H1 (cell line): ENCODE measurements around the gene TNS1. TPM values are rescaled to one million over a fixed set of nuclear protein-coding genes. Genes with fewer than 3 reads are reported as not detected.

ENCODE experiments used
- CTCF ChIA-PET: fragments of 300-600 bp; sonication (Branson Sonifier 250); formaldehyde crosslinking; loops from one replicate; lab custom pipeline; 2021; ENCODE audit not compliant: partially characterized antibody; lab: Charles Lee
- POLR2A ChIA-PET: fragments of 300-600 bp; sonication (Branson Sonifier 250); formaldehyde crosslinking; loops from one replicate; lab custom pipeline; 2021; ENCODE audit warnings: inconsistent platforms; ENCODE audit not compliant: partially characterized antibody; lab: Charles Lee
- DNase-seq, 2 experiments: peaks; one replicate each; pipeline versions ENCODE4 v3.0.0 to v3.0.0-alpha.2; 2010 to 2022; ENCODE audit warnings: low spot score in 2 of 2, low read depth in 1 of 2, mixed read lengths in 1 of 2
- FAIRE-seq: peaks from 2 replicates; lab custom pipeline; 2011; peaks lifted over from hg19 to GRCh38; lab: Jason Lieb, UNC
- H2AFZ ChIP-seq: 2 replicates; pipeline ENCODE4 v1.8.1; 2012; ENCODE audit warnings: low read length, inconsistent platforms
- H2AK5ac ChIP-seq: 2 replicates; pipeline ENCODE4 v1.6.1; 2013; ENCODE audit warnings: low read depth, low read length
- H2BK120ac ChIP-seq: replicated peaks from 2 replicates; pipeline ENCODE3; 2013; ENCODE audit warnings: low read depth, low read length, inconsistent platforms
- H2BK12ac ChIP-seq: 2 replicates; pipeline ENCODE4 v1.6.1; 2013; ENCODE audit warnings: low read depth, low read length
- H2BK15ac ChIP-seq: 2 replicates; pipeline ENCODE4 v1.6.1; 2013; ENCODE audit warnings: low read length
- H2BK20ac ChIP-seq: 2 replicates; pipeline ENCODE4 v1.6.1; 2013; ENCODE audit warnings: low read length
- H2BK5ac ChIP-seq: 2 replicates; pipeline ENCODE4 v1.6.1; 2013; ENCODE audit warnings: low read depth, low read length
- H3K14ac ChIP-seq: 2 replicates; pipeline ENCODE4 v1.6.1; 2013; ENCODE audit warnings: inconsistent platforms; ENCODE audit not compliant: insufficient read length
- H3K18ac ChIP-seq: 2 replicates; pipeline ENCODE4 v1.6.1; 2013; ENCODE audit warnings: low read length; ENCODE audit errors: extremely low read depth
- H3K23ac ChIP-seq: 2 replicates; pipeline ENCODE4 v1.6.1; 2013; ENCODE audit warnings: inconsistent platforms; ENCODE audit not compliant: insufficient read length
- H3K23me2 ChIP-seq: 2 replicates; pipeline ENCODE4 v1.6.1; 2013; ENCODE audit warnings: low read depth, low read length
- H3K27ac ChIP-seq: 2 replicates; pipeline ENCODE4 v1.6.1; 2011; ENCODE audit warnings: low read depth, low read length, inconsistent platforms
- H3K27me3 ChIP-seq, 4 experiments: replicated peaks in 1 of 4; 1 replicate in 1 of 4; 2 replicates in 3 of 4; pipeline versions ENCODE4 v1.6.1 to v1.8.1; 2011 to 2013; ENCODE audit warnings: low read length in 3 of 4, mild to moderate bottlenecking in 3 of 4, inconsistent platforms in 2 of 4, mixed read lengths in 2 of 4, moderate library complexity in 1 of 4; ENCODE audit not compliant: control insufficient read depth in 3 of 4, insufficient read depth in 3 of 4; ENCODE audit errors: extremely low read depth in 1 of 4
- H3K36me3 ChIP-seq, 4 experiments: 2 replicates each; pipeline versions ENCODE4 v1.6.1 to v1.8.1; 2011 to 2013; ENCODE audit warnings: mild to moderate bottlenecking in 4 of 4, low read length in 3 of 4, moderate library complexity in 2 of 4, control low read depth in 1 of 4, inconsistent platforms in 1 of 4; ENCODE audit not compliant: insufficient read depth in 4 of 4, control insufficient read depth in 2 of 4
- H3K4ac ChIP-seq: replicated peaks from 2 replicates; pipeline ENCODE3; 2013; ENCODE audit warnings: low read length, low read depth, mixed read lengths, inconsistent platforms; ENCODE audit not compliant: insufficient read length
- H3K4me1 ChIP-seq, 4 experiments: replicated peaks in 1 of 4; 1 replicate in 1 of 4; 2 replicates in 3 of 4; pipeline versions ENCODE4 v1.6.1 to v1.8.1; 2011 to 2013; ENCODE audit warnings: low read length in 3 of 4, inconsistent platforms in 2 of 4, mixed read lengths in 1 of 4; ENCODE audit not compliant: insufficient read depth in 4 of 4, control insufficient read depth in 3 of 4
- H3K4me2 ChIP-seq, 2 experiments: 2 replicates each; pipeline versions ENCODE4 v1.6.1 to v1.8.1; 2011 to 2013; ENCODE audit warnings: low read depth in 2 of 2, low read length in 2 of 2, control low read depth in 1 of 2, inconsistent platforms in 1 of 2, mild to moderate bottlenecking in 1 of 2; ENCODE audit not compliant: insufficient read depth in 1 of 2
- H3K4me3 ChIP-seq, 4 experiments: fragments of 200-600, 300-600 bp in 1 of 4; sonication (generic), shearing (Covaris generic), sonication (Bioruptor Twin) in 1 of 4; 2 replicates each; pipeline versions ENCODE4 v1.5.1 to v1.8.1; 2011 to 2016; ENCODE audit warnings: low read length in 4 of 4, low read depth in 3 of 4, control low read depth in 2 of 4, inconsistent platforms in 2 of 4, mild to moderate bottlenecking in 2 of 4, mixed read lengths in 1 of 4, moderate library complexity in 1 of 4; ENCODE audit not compliant: insufficient read depth in 2 of 4; ENCODE audit errors: extremely low read depth in 1 of 4
- H3K56ac ChIP-seq: replicated peaks from 2 replicates; pipeline ENCODE3; 2013; ENCODE audit warnings: low read depth, mild to moderate bottlenecking, mixed read lengths, low read length, inconsistent platforms; ENCODE audit not compliant: insufficient read length
- H3K79me1 ChIP-seq: 2 replicates; pipeline ENCODE4 v1.6.1; 2013; ENCODE audit warnings: low read depth, low read length, control low read depth
- H3K79me2 ChIP-seq, 2 experiments: 2 replicates each; pipeline versions ENCODE4 v1.6.1 to v1.8.1; 2012 to 2013; ENCODE audit warnings: low read length in 2 of 2, mild to moderate bottlenecking in 2 of 2, inconsistent platforms in 1 of 2; ENCODE audit not compliant: insufficient read depth in 2 of 2, control insufficient read depth in 1 of 2
- H3K9ac ChIP-seq, 4 experiments: replicated peaks in 1 of 4; 1 replicate in 1 of 4; 2 replicates in 3 of 4; pipeline versions ENCODE4 v1.6.1 to v1.8.1; 2011 to 2013; ENCODE audit warnings: low read depth in 3 of 4, low read length in 3 of 4, control low read depth in 2 of 4, mild to moderate bottlenecking in 2 of 4, moderate library complexity in 2 of 4, inconsistent platforms in 1 of 4; ENCODE audit errors: extremely low read depth in 1 of 4
- H3K9me3 ChIP-seq, 2 experiments: 2 replicates each; pipeline versions ENCODE4 v1.6.1 to v1.8.1; 2012 to 2013; ENCODE audit warnings: mild to moderate bottlenecking in 2 of 2, moderate library complexity in 2 of 2, control low read depth in 1 of 2, inconsistent platforms in 1 of 2, low read depth in 1 of 2, low read length in 1 of 2, mixed read lengths in 1 of 2; ENCODE audit not compliant: insufficient read depth in 2 of 2
- H4K20me1 ChIP-seq, 2 experiments: replicated peaks in 1 of 2; 2 replicates each; pipeline versions ENCODE3 to v1.8.1; 2011 to 2013; ENCODE audit warnings: inconsistent platforms in 2 of 2, low read length in 2 of 2, mild to moderate bottlenecking in 1 of 2; ENCODE audit not compliant: insufficient read depth in 2 of 2, control insufficient read depth in 1 of 2
- H4K5ac ChIP-seq: 2 replicates; pipeline ENCODE4 v1.6.1; 2013; ENCODE audit warnings: low read length, low read depth, mixed read lengths, inconsistent platforms; ENCODE audit not compliant: insufficient read length
- H4K8ac ChIP-seq: 2 replicates; pipeline ENCODE4 v1.8.0; 2013; ENCODE audit warnings: mild to moderate bottlenecking, moderate library complexity, low read length, inconsistent platforms; ENCODE audit not compliant: insufficient read depth; ENCODE audit errors: extremely low read depth
- H4K91ac ChIP-seq: replicated peaks from 2 replicates; pipeline ENCODE3; 2013; ENCODE audit warnings: low read length, mixed read lengths, inconsistent platforms; ENCODE audit not compliant: insufficient read length
- CBX5 ChIP-seq: fragments of 300-800, 300-1000 bp; sonication (generic); IDR thresholded peaks from 2 replicates; pipeline ENCODE4 v1.7.1; 2016; ENCODE audit warnings: antibody characterized with exemption, low read length, low read depth
- CHD2 ChIP-seq: IDR thresholded peaks from 2 replicates; pipeline ENCODE4 v1.6.1; 2012; ENCODE audit warnings: low read length, improper control_type of control experiment
- HDAC2 ChIP-seq, 2 experiments: fragments of 300-600 bp in 1 of 2; sonication (generic) in 1 of 2; IDR thresholded peaks; 2 replicates each; pipeline ENCODE4 v1.6.1; 2011 to 2012; ENCODE audit warnings: low read depth in 2 of 2, low read length in 2 of 2, mild to moderate bottlenecking in 2 of 2, moderate library complexity in 2 of 2, borderline replicate concordance in 1 of 2, inconsistent platforms in 1 of 2
- HDAC6 ChIP-seq: IDR thresholded peaks from one replicate; pipeline ENCODE4 v1.7.1; 2012; ENCODE audit warnings: low read depth, mild to moderate bottlenecking, inconsistent platforms, low read length, moderate library complexity
- JUN ChIP-seq: IDR thresholded peaks from 2 replicates; pipeline ENCODE4 v1.6.1; 2011; ENCODE audit warnings: low read depth, mild to moderate bottlenecking, improper control_type of control experiment, low read length
- KDM1A ChIP-seq: fragments of 200-600, 300-600 bp; sonication (generic); IDR thresholded peaks from 2 replicates; pipeline ENCODE4 v1.7.1; 2016; ENCODE audit warnings: mild to moderate bottlenecking, low read length, borderline replicate concordance
- KDM4A ChIP-seq: IDR thresholded peaks from one replicate; pipeline ENCODE4 v1.7.1; 2012; ENCODE audit warnings: low read depth, mild to moderate bottlenecking, moderate library complexity, low read length, inconsistent platforms; ENCODE audit not compliant: severe bottlenecking
- NRF1 ChIP-seq: IDR thresholded peaks from 2 replicates; pipeline ENCODE4 v1.6.1; 2011; ENCODE audit warnings: mild to moderate bottlenecking, low read depth, low read length, improper control_type of control experiment
- PHF8 ChIP-seq: fragments of 200-600 bp; sonication (generic); conservative IDR thresholded peaks from 2 replicates; pipeline ENCODE4 v1.7.1; 2012; ENCODE audit warnings: low read depth, mild to moderate bottlenecking, inconsistent platforms, low read length, moderate library complexity
- POLR2A ChIP-seq, 2 experiments: IDR thresholded peaks; 1 replicate in 1 of 2; 2 replicates in 1 of 2; pipeline ENCODE4 v1.6.1; 2011; ENCODE audit warnings: low read depth in 2 of 2, low read length in 2 of 2, mild to moderate bottlenecking in 2 of 2; ENCODE audit errors: control extremely low read depth in 1 of 2
- SRF ChIP-seq: IDR thresholded peaks from 2 replicates; pipeline ENCODE4 v1.6.1; 2011; ENCODE audit warnings: mild to moderate bottlenecking, low read depth, low read length, moderate library complexity
- TAF1 ChIP-seq: IDR thresholded peaks from 2 replicates; pipeline ENCODE4 v1.6.1; 2011; ENCODE audit warnings: mild to moderate bottlenecking, low read depth, low read length
- TEAD4 ChIP-seq: IDR thresholded peaks from 2 replicates; pipeline ENCODE4 v1.6.1; 2012; ENCODE audit warnings: low read depth, low read length, inconsistent platforms, mixed read lengths
- ZNF274 ChIP-seq: IDR thresholded peaks from 2 replicates; pipeline ENCODE4 v1.7.0; 2012; ENCODE audit warnings: low read length, borderline replicate concordance; ENCODE audit errors: extremely low read depth
- WGBS, 2 experiments: shearing (Covaris generic) in 1 of 2; methylation state at CpG; one replicate each; pipeline versions ENCODE4 v1.1.6 to v1.1.7; 2013 to 2015; ENCODE audit warnings: low lambda C conversion rate in 2 of 2, mixed read lengths in 2 of 2, inconsistent platforms in 1 of 2, low coverage in 1 of 2, missing lambda C conversion rate in 1 of 2; ENCODE audit not compliant: insufficient replicate concordance in 2 of 2, insufficient coverage in 1 of 2, insufficient read length in 1 of 2; ENCODE audit errors: extremely low coverage in 1 of 2, missing lambda C conversion rate in 1 of 2; 5-methylcytosine and 5-hydroxymethylcytosine counted together
- polyA plus RNA-seq, 7 experiments: library from polyadenylated mRNA; depleted of rRNA in 3 of 7; stranded (reverse) in 5 of 7; unstranded in 2 of 7; fragments of >200 nt in 5 of 7; fragments of 200-250 nt in 2 of 7; gene quantifications; 1 replicate in 5 of 7; 2 replicates in 1 of 7; 4 replicates in 1 of 7; pipeline versions ENCODE4 v1.2.1 to v1.2.3, GENCODE V29; 2011 to 2013; ENCODE audit warnings: missing spikeins in 2 of 7, mixed read lengths in 2 of 7
- total RNA-seq: library from RNA; stranded (reverse); fragmentation: NEBNext Ultra II Directional; extraction: Animal tissue kit (Norgen Biotek cat#: 25700); gene quantifications from 2 replicates; pipeline ENCODE4 v1.2.1, GENCODE V29; 2021

The TNS1 gene
- total and polyA plus RNA-seq, 2 of the 8 experiments (the other 6 are each of a cell fraction or from before 2014, with no cell fraction given) = 1.5 to 5.1 TPM

- no CpG with 5 or more reads among the region's 3 CpGs for WGBS, 2 experiments
- H3K56ac ChIP-seq = no peak overlapping the region
- H3K9ac ChIP-seq = no peak overlapping the region
- no peak overlapping the region for H3K4ac ChIP-seq
- peak overlapping the region; percentile 68; the same call in 1 of the 2 replicates for H2BK5ac ChIP-seq
- no peaks in the 10 kb centered on the region for H3K9me3 ChIP-seq
- H2BK15ac ChIP-seq = no peak overlapping the region
- no peaks in the 10 kb centered on the region for H3K79me2 ChIP-seq
- FAIRE-seq (no peak), DNase-seq (no peak)
- no peak overlapping the region for H4K91ac ChIP-seq
- H3K4me2 ChIP-seq = 0 out of 4 replicates have a peak overlapping the region, but pooled peaks of 1 of the 2 experiments have one; percentile 18
- H4K5ac ChIP-seq = no peak overlapping the region
- no peak overlapping the region for H3K4me3 ChIP-seq
- H3K4me1 ChIP-seq = peaks cover 3 to 13% (median 6%) of the 10 kb centered on the region in 4 experiments
- no peaks in the 10 kb centered on the region for H3K27me3 ChIP-seq
- H3K14ac ChIP-seq = no peak overlapping the region
- H4K20me1 ChIP-seq = no peaks in the 10 kb centered on the region
- no peak overlapping the region for H2AFZ ChIP-seq
- no peak overlapping the region for H4K8ac ChIP-seq
- H2BK20ac ChIP-seq = no peak overlapping the region
- H2BK120ac ChIP-seq = no peak overlapping the region
- ChIA-PET CTCF (interaction anchor here (0.6 to 22.2 kb wide), 19 partner anchors 7 to 157 kb away, joined by 3 to 480 read pairs (median 4); no protein-coding TSS in a partner anchor), POLR2A (no interaction called here)
- H3K27ac ChIP-seq = no peak overlapping the region
- H3K18ac ChIP-seq = no peak overlapping the region
- H2BK12ac ChIP-seq = no peak overlapping the region; the same call in 1 of the 2 replicates
- no peaks in the 10 kb centered on the region; the same call in 1 of the 2 replicates for H3K23me2 ChIP-seq
- no peaks in the 10 kb centered on the region; the same call in 1 of the 2 replicates for H3K79me1 ChIP-seq
- no peak overlapping the region for H2AK5ac ChIP-seq
- no peak overlapping the region for H3K23ac ChIP-seq
- H3K36me3 ChIP-seq = no peaks in the 10 kb centered on the region
- TF ChIP-seq POLR2A (IDR thresholded peaks at IDR 0.05; ENCODE audit: control extremely low read depth in 1 of 2, low read depth in 2 of 2, low read length in 2 of 2) = no peak
- no peak for TF ChIP-seq PHF8
- no peak for TF ChIP-seq KDM4A
- no peak for TF ChIP-seq TEAD4
- TF ChIP-seq NRF1 = no peak
- TF ChIP-seq CHD2 = no peak
- no peak for TF ChIP-seq KDM1A
- no peak for TF ChIP-seq HDAC6
- TF ChIP-seq CBX5 = no peak
- TF ChIP-seq TAF1 = no peak
- no peak for TF ChIP-seq JUN
- no peak for TF ChIP-seq SRF
- no peak for TF ChIP-seq ZNF274
- no peak for TF ChIP-seq HDAC2 (IDR thresholded peaks at IDR 0.05; ENCODE audit: borderline replicate concordance in 1 of 2, low read depth in 2 of 2, low read length in 2 of 2)
Measured at GRCh38 chr2:217942731-217943335, 60.0 kb downstream of the TNS1 start.
